WTC11 (cell line): ENCODE data around the gene FAM89B.

Experiments used
- ARID4B ChIP-seq: sonication (generic); formaldehyde crosslinking; IDR thresholded peaks from 2 replicates; pipeline ENCODE4 v1.8.0; 2023; ENCODE audit warnings: missing genetic modification reagents, mild to moderate bottlenecking, borderline replicate concordance
- ATF3 ChIP-seq: sonication (generic); formaldehyde crosslinking; conservative IDR thresholded peaks from 2 replicates; pipeline ENCODE4 v1.8.1; 2022; ENCODE audit warnings: mild to moderate bottlenecking, missing genetic modification reagents
- CBFB ChIP-seq: sonication (generic); formaldehyde crosslinking; IDR thresholded peaks from 2 replicates; pipeline ENCODE4 v1.8.1; 2022; ENCODE audit warnings: mild to moderate bottlenecking, low read depth, missing genetic modification reagents
- CTCF ChIP-seq: fragments of 200-600 bp; IDR thresholded peaks from 2 replicates; pipeline ENCODE4 v1.8.0; 2022; ENCODE audit warnings: antibody characterized with exemption
- MAX ChIP-seq: sonication (generic); formaldehyde crosslinking; IDR thresholded peaks from 2 replicates; pipeline ENCODE4 v1.8.0; 2022; ENCODE audit warnings: mild to moderate bottlenecking, missing genetic modification reagents
- SMAD3 ChIP-seq: sonication (generic); formaldehyde crosslinking; IDR thresholded peaks from 2 replicates; pipeline ENCODE4 v1.8.0; 2022; ENCODE audit warnings: missing genetic modification reagents, mild to moderate bottlenecking, borderline replicate concordance
- SP1 ChIP-seq: sonication (generic); formaldehyde crosslinking; conservative IDR thresholded peaks from 2 replicates; pipeline ENCODE4 v1.8.1; 2022; ENCODE audit warnings: missing genetic modification reagents
- TF ChIP-seq, protein P1 (sequence below): sonication (generic); formaldehyde crosslinking; IDR thresholded peaks from 2 replicates; pipeline ENCODE4 v1.8.1; 2023; ENCODE audit warnings: mild to moderate bottlenecking, missing genetic modification reagents, moderate library complexity
- TF ChIP-seq, protein P2 (sequence below): sonication (generic); formaldehyde crosslinking; IDR thresholded peaks from 2 replicates; pipeline ENCODE4 v1.8.1; 2022; ENCODE audit warnings: mild to moderate bottlenecking, moderate library complexity, missing genetic modification reagents

- TF ChIP-seq CTCF (no peak), ATF3 (no peak), MAX (CRISPR knock-in tag) (no peak), ARID4B (CRISPR knock-in tag) (no peak), SP1 (CRISPR knock-in tag) (no peak), SMAD3 (no peak), CBFB (CRISPR knock-in tag) (no peak)
- TF ChIP-seq, protein P1, sequence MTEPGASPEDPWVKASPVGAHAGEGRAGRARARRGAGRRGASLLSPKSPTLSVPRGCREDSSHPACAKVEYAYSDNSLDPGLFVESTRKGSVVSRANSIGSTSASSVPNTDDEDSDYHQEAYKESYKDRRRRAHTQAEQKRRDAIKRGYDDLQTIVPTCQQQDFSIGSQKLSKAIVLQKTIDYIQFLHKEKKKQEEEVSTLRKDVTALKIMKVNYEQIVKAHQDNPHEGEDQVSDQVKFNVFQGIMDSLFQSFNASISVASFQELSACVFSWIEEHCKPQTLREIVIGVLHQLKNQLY, result no peak
- TF ChIP-seq, protein P2, sequence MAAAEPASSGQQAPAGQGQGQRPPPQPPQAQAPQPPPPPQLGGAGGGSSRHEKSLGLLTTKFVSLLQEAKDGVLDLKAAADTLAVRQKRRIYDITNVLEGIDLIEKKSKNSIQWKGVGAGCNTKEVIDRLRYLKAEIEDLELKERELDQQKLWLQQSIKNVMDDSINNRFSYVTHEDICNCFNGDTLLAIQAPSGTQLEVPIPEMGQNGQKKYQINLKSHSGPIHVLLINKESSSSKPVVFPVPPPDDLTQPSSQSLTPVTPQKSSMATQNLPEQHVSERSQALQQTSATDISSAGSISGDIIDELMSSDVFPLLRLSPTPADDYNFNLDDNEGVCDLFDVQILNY (CRISPR knock-in tag), result no peak
These were observed 5.4 kb downstream of the FAM89B start for GRCh38 chr11:65577756-65578109.
